Vagina (tissue), 2 donors: ENCODE results near the gene VWA2. TPM values are rescaled to one million over a fixed set of nuclear protein-coding genes. Genes with fewer than 3 reads are reported as not detected.

ENCODE experiments used
- DNase-seq, 2 donors: peaks; one replicate each; pipeline ENCODE4 v3.0.0-alpha.2; 2017; ENCODE audit errors: extremely low spot score in 2 of 2
- H3K27ac ChIP-seq: fragments of 200-600 bp; sonication (generic); one replicate; pipeline ENCODE4 v1.5.1; 2019
- H3K27me3 ChIP-seq: fragments of 200-600 bp; sonication (generic); one replicate; pipeline ENCODE4 v1.5.1; 2019
- H3K36me3 ChIP-seq, 2 donors: fragments of 200-600 bp; sonication (generic); one replicate each; pipeline ENCODE4 v1.5.1; 2017 to 2019
- H3K4me1 ChIP-seq: fragments of 200-600 bp; sonication (generic); one replicate; pipeline ENCODE4 v1.5.1; 2019
- H3K4me3 ChIP-seq, 2 donors: fragments of 200-600 bp; sonication (generic); 1 replicate in 1 of 2; 2 replicates in 1 of 2; pipeline ENCODE4 v1.5.1; 2016 to 2019
- H3K9me3 ChIP-seq: fragments of 200-600 bp; sonication (generic); one replicate; pipeline ENCODE4 v1.5.1; 2019
- POLR2A ChIP-seq, 2 donors: fragments of 450-650 bp; IDR thresholded peaks; one replicate each; pipeline ENCODE4 v1.6.1; 2017; ENCODE audit warnings: antibody characterized with exemption in 2 of 2, mild to moderate bottlenecking in 2 of 2, moderate library complexity in 2 of 2
- POLR2AphosphoS5 ChIP-seq, 2 donors: sonication (generic); formaldehyde crosslinking; IDR thresholded peaks; one replicate each; pipeline ENCODE4 v1.9.0; 2017; ENCODE audit warnings: antibody characterized with exemption in 2 of 2, mild to moderate bottlenecking in 2 of 2, low read depth in 1 of 2; ENCODE audit not compliant: insufficient read depth in 1 of 2
- intact Hi-C: fragments of 100-400 bp; cut with DNase I; formaldehyde crosslinking; loops from one replicate; pipeline ENCODE4 v1.15.1; 2023
- total RNA-seq: library from RNA; depleted of rRNA; stranded (reverse); fragments of >200 nt; gene quantifications from one replicate; pipeline ENCODE4 v1.2.3, GENCODE V29; 2016
- TF ChIP-seq, protein P1 (sequence below), 3 experiments: fragments of 450-650 bp in 2 of 3; fragments of 200-600 bp in 1 of 3; sonication (generic) in 1 of 3; IDR thresholded peaks; one replicate each; pipeline ENCODE4 v1.5.1; 2017 to 2019; ENCODE audit warnings: antibody characterized with exemption in 3 of 3, mild to moderate bottlenecking in 2 of 3, moderate library complexity in 2 of 3

Gene VWA2
- total RNA-seq, 1 donor from 2014 or later = 2.9 TPM

DNA sequence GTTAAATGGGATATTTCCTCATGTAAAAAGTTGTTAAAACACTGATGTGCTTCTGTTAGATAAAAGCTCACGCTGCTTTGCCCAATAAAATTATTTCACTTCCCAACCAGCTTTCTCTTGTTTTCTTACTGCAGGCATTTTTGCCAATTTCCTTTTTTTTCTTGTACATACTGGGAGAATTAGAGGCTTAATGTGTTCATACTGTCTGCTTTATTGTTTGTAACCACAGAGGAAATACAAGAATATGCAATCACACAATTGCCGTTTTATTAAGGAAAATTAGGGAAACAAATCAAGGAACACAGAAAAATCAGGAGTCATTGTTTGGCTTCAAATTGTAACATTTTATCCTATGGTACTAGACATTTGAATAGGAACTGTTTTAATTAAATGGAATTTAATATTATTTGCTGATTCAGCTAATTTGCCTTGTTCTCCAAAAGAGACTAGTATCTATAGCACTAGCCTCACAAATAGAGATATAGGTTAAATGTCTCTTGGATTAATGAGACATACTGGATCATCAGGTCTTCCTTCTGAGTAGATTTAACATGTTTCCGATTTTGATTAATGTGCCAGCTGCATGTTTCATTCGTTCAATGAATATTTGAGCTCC lies 6.4 kb upstream of the VWA2 start:
- TF ChIP-seq POLR2A (IDR thresholded peaks at IDR 0.05) = no peak
- TF ChIP-seq, protein P1, sequence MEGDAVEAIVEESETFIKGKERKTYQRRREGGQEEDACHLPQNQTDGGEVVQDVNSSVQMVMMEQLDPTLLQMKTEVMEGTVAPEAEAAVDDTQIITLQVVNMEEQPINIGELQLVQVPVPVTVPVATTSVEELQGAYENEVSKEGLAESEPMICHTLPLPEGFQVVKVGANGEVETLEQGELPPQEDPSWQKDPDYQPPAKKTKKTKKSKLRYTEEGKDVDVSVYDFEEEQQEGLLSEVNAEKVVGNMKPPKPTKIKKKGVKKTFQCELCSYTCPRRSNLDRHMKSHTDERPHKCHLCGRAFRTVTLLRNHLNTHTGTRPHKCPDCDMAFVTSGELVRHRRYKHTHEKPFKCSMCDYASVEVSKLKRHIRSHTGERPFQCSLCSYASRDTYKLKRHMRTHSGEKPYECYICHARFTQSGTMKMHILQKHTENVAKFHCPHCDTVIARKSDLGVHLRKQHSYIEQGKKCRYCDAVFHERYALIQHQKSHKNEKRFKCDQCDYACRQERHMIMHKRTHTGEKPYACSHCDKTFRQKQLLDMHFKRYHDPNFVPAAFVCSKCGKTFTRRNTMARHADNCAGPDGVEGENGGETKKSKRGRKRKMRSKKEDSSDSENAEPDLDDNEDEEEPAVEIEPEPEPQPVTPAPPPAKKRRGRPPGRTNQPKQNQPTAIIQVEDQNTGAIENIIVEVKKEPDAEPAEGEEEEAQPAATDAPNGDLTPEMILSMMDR (IDR thresholded peaks at IDR 0.05) = no peak
- no peak for TF ChIP-seq POLR2AphosphoS5 (IDR thresholded peaks at IDR 0.05; ENCODE audit: insufficient read depth in 1 of 2, low read depth in 1 of 2)
- H3K4me3 ChIP-seq = no peak overlapping the region
- H3K9me3 ChIP-seq = no peaks in the 10 kb centered on the region
- intact Hi-C loops = no loop called here
- H3K4me1 ChIP-seq = no peaks in the 10 kb centered on the region
- DNase-seq = no peak
- no peak overlapping the region for H3K27ac ChIP-seq
- no peaks in the 10 kb centered on the region for H3K27me3 ChIP-seq
- H3K36me3 ChIP-seq = no peaks in the 10 kb centered on the region

DNA sequence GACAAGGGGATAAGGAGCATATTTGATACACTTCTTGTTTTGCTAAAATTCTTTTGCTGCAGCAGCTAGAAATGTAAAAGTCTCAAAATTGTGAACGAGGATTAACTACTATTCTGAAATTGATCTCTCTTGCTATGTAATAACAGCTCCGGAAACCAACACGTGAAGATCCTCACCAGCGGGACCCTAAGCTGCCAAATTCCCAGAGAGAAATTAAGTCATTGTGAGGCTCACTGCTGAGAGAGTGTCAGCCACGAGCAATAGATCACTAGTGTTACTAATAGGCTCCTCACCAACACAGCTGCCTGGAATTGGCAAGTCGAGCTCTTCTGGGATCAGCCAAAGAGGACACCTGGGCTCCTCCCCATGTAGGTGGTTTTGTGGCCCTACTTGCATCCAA lies 5.6 kb upstream of the VWA2 start:
- TF ChIP-seq, protein P1 (IDR thresholded peaks at IDR 0.05) = no peak
- TF ChIP-seq POLR2A (IDR thresholded peaks at IDR 0.05) = no peak
- TF ChIP-seq POLR2AphosphoS5 (IDR thresholded peaks at IDR 0.05; ENCODE audit: insufficient read depth in 1 of 2, low read depth in 1 of 2) = no peak
- intact Hi-C loops = no loop called here
- no peaks in the 10 kb centered on the region for H3K4me1 ChIP-seq
- no peak overlapping the region for H3K4me3 ChIP-seq
- no peaks in the 10 kb centered on the region for H3K36me3 ChIP-seq
- H3K27ac ChIP-seq = no peak overlapping the region
- DNase-seq = no peak
- no peaks in the 10 kb centered on the region for H3K9me3 ChIP-seq
- no peaks in the 10 kb centered on the region for H3K27me3 ChIP-seq

DNA sequence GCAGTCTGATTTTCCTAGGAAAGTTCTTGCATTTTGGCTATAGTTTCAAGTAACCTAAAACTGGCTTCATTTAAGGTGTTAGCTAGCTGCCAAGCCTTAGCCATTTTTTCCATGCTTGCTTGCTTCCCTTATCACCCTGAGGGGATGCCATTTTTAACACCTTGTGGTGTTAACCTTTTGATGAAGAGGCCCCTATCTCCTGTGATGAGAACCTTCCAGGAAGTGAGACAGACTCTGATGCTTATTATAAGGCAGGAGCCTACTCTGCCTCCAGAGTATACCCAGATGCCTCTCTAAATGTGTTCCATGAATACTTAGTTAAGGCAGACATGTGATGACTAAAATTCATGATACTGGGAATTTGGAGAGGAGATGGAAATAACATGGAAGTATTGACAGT lies 4.9 kb upstream of the VWA2 start:
- H3K27me3 ChIP-seq = no peaks in the 10 kb centered on the region
- no peaks in the 10 kb centered on the region for H3K9me3 ChIP-seq
- H3K4me3 ChIP-seq = no peak overlapping the region
- intact Hi-C loops = no loop called here
- TF ChIP-seq, protein P1 (IDR thresholded peaks at IDR 0.05) = no peak
- no peak for TF ChIP-seq POLR2A (IDR thresholded peaks at IDR 0.05)
- no peak for TF ChIP-seq POLR2AphosphoS5 (IDR thresholded peaks at IDR 0.05; ENCODE audit: insufficient read depth in 1 of 2, low read depth in 1 of 2)
- H3K4me1 ChIP-seq = peaks cover 5% of the 10 kb centered on the region
- no peaks in the 10 kb centered on the region for H3K36me3 ChIP-seq
- DNase-seq = no peak
- H3K27ac ChIP-seq = no peak overlapping the region

DNA sequence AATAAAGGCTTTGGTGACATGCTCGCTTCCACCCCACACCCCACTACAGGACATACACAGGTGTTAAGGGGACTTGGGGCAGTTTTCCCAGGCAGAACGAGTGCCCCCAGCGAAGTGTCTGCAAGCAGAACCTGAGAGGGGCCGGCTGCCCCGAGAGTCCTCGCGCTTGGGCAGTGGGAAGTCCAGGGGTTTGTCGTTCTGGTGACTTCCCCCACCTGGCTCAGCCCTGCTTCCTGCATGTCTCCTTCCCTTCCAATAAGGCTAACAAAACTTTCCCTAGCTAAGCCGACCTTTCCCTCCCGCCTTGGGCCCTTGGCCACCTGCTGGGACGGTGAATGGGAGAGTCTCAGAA lies 916 bp downstream of the VWA2 start:
- H3K27ac ChIP-seq = peak overlapping the region; percentile 18
- no peak for DNase-seq
- H3K27me3 ChIP-seq = no peaks in the 10 kb centered on the region
- peaks cover 14% of the 10 kb centered on the region for H3K4me1 ChIP-seq
- intact Hi-C loops = no loop called here
- TF ChIP-seq POLR2AphosphoS5 (IDR thresholded peaks at IDR 0.05; ENCODE audit: insufficient read depth in 1 of 2, low read depth in 1 of 2) (no peak), POLR2A (IDR thresholded peaks at IDR 0.05) (no peak)
- TF ChIP-seq, protein P1 (IDR thresholded peaks at IDR 0.05) = no peak
- no peaks in the 10 kb centered on the region for H3K9me3 ChIP-seq
- no peaks in the 10 kb centered on the region for H3K36me3 ChIP-seq
- peak overlapping the region; percentile 37 to 46 for H3K4me3 ChIP-seq

DNA sequence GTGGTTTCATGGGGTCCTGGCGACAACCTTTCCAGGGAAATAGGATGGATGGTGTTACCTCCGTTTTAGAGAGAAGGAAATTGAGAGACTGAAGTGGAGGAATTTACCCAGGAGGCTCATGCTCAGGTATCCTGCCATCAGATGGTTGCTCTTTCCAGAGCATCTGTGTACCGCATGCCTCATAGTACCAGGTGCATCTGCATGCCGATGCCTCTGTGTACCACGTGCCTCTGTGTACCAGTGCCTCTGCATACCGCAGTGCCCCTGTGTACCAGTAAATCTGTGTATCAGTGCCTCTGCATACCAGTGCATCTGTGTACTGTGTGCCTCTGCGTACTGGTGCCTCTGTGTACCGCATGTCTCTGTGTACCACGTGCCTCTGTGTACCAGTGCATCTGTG lies 3.2 kb downstream of the VWA2 start:
- no peak overlapping the region for H3K4me3 ChIP-seq
- TF ChIP-seq POLR2AphosphoS5 (IDR thresholded peaks at IDR 0.05; ENCODE audit: insufficient read depth in 1 of 2, low read depth in 1 of 2) = no peak
- TF ChIP-seq POLR2A (IDR thresholded peaks at IDR 0.05) = no peak
- no peaks in the 10 kb centered on the region for H3K9me3 ChIP-seq
- H3K4me1 ChIP-seq = peaks cover 14% of the 10 kb centered on the region
- intact Hi-C loops = no loop called here
- no peaks in the 10 kb centered on the region for H3K27me3 ChIP-seq
- H3K27ac ChIP-seq = no peak overlapping the region
- no peaks in the 10 kb centered on the region for H3K36me3 ChIP-seq
- DNase-seq = no peak
